ENCODE data around the gene FNBP1.
"Not testable (repeated sequence)": the region's sequence is repeated elsewhere in the genome, so short reads cannot be mapped to it uniquely, and the experiment has no call there.

Gene FNBP1

DNA sequence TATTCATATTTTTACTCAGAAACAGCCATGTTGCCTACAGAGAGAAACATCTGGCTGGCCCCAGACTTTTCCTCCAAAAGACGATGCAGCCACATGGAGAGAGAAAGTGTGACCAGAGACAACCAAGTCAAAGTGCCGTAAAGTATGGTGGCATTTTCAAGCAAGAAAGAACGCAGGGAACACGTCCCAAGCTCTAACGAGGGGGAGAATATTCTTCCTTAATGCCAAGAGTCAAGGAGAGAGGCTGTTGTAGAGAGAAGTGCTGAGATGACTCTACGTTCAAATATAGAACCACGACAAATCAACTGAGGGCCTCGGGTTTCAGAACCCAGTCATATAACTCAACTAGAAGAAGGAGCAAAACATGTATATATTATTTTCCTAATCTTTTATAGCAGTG, 55.9 kb downstream of the FNBP1 start:
- DNase-seq = no peak
- peak overlapping the region; percentile 98 for H3K27ac Mint-ChIP-seq
- peaks cover 41 to 94% of the 10 kb centered on the region in 2 donors for H3K4me1 Mint-ChIP-seq
- H3K36me3 Mint-ChIP-seq = peaks cover 66 to 82% of the 10 kb centered on the region in 2 donors
- peak overlapping the region; percentile 23 to 66 for H3K4me3 Mint-ChIP-seq
- ATAC-seq (replicated peaks) = peak; percentile 41
- peaks cover 8 to 13% of the 10 kb centered on the region in 2 donors for H3K9me3 Mint-ChIP-seq
- no peaks in the 10 kb centered on the region for H3K27me3 Mint-ChIP-seq

DNA sequence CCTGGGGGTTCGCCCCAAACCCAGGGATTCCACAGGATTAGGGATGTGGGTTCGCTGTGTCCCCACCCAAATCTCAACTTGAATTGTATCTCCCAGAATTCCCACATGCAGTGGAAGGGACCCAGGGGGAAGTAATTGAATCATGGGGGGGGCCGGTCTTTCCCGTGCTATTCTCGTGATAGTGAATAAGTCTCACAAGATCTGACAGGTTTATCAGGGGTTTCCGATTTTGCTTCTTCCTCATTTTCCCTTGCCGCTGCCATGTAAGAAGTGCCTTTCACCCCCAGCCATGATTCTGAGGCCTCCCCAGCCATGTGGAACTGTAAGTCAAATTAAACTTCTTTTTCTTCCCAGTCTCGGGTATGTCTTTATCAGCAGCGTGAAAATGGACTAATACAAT, 58.4 kb downstream of the FNBP1 start:
- Mint-ChIP-seq H3K4me3 (peak overlapping the region; percentile 67), H3K4me1 (peaks cover 31 to 84% of the 10 kb centered on the region in 2 donors), H3K27ac (peak overlapping the region; percentile 96), H3K36me3 (peaks cover 59 to 71% of the 10 kb centered on the region in 2 donors)
- not testable (repeated sequence) for H3K9me3 Mint-ChIP-seq; DNase-seq; ATAC-seq (replicated peaks); H3K27me3 Mint-ChIP-seq

DNA sequence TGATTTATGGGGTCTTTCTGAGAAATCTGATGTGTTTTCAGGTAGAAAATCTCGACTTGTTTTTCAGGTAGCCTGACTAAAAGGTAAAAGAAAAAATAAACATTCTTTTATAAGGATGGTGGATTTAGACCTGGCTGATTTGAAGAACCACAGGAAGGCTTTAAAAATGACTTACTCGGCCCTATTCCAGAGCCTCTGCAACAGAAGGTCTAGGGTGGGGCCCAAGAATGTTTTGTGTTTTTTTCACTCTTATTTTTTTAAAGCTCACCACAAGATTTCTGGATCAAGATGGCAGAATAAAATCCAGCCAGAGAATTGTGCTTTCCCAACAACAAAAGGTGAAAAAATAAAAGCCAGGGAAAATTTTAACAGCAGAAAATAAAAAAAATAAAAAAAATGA, 59.1 kb downstream of the FNBP1 start:
- H3K4me1 Mint-ChIP-seq = peaks cover 24 to 77% of the 10 kb centered on the region in 2 donors

GRCh38 chr9:129981180-129981907, 61.6 kb downstream of the FNBP1 start:
- Mint-ChIP-seq H3K27me3 (no peaks in the 10 kb centered on the region), H3K27ac (peak overlapping the region; percentile 93), H3K36me3 (peaks cover 61 to 80% of the 10 kb centered on the region in 2 donors), H3K9me3 (peaks cover 8% of the 10 kb centered on the region in 2 donors), H3K4me1 (peaks cover 20 to 53% of the 10 kb centered on the region in 2 donors), H3K4me3 (peak overlapping the region in 1 of 2 donors; percentile 31)
- DNase-seq (no peak), ATAC-seq (replicated peaks) (no peak)

More for the DNA sequence above, 59.1 kb downstream of the FNBP1 start:
- Mint-ChIP-seq H3K27me3 (no peaks in the 10 kb centered on the region), H3K36me3 (peaks cover 59 to 71% of the 10 kb centered on the region in 2 donors), H3K4me3 (no peak overlapping the region), H3K27ac (peak overlapping the region; percentile 96), H3K9me3 (peaks cover 8% of the 10 kb centered on the region in 2 donors)
- DNase-seq (no peak), ATAC-seq (replicated peaks) (no peak)

- DNase-seq; ATAC-seq (replicated peaks); H3K4me3 Mint-ChIP-seq; H3K9me3 Mint-ChIP-seq; H3K27me3 Mint-ChIP-seq; H3K27ac Mint-ChIP-seq: not testable (repeated sequence)
- H3K36me3 Mint-ChIP-seq = peaks cover 53 to 73% of the 10 kb centered on the region in 2 donors
- H3K4me1 Mint-ChIP-seq = peaks cover 17 to 43% of the 10 kb centered on the region in 2 donors
Observed at GRCh38 chr9:129980224-129980623, 62.8 kb downstream of the FNBP1 start.

- ATAC-seq (replicated peaks) (no peak), DNase-seq (no peak)
- no peak overlapping the region for H3K4me3 Mint-ChIP-seq
- H3K27me3 Mint-ChIP-seq = no peaks in the 10 kb centered on the region
- H3K27ac Mint-ChIP-seq = peak overlapping the region; percentile 56
- H3K4me1 Mint-ChIP-seq = peaks cover 12 to 40% of the 10 kb centered on the region in 2 donors
- no peaks in the 10 kb centered on the region for H3K9me3 Mint-ChIP-seq
- peaks cover 47 to 70% of the 10 kb centered on the region in 2 donors for H3K36me3 Mint-ChIP-seq
Observed at GRCh38 chr9:129979071-129979745, 63.8 kb downstream of the FNBP1 start.

GRCh38 chr9:129972816-129973215, 70.2 kb downstream of the FNBP1 start:
- Mint-ChIP-seq H3K27ac (peak overlapping the region; percentile 87), H3K36me3 (peaks cover 38 to 63% of the 10 kb centered on the region in 2 donors), H3K4me1 (peaks cover 19 to 43% of the 10 kb centered on the region in 2 donors), H3K9me3 (no peaks in the 10 kb centered on the region), H3K4me3 (no peak overlapping the region), H3K27me3 (no peaks in the 10 kb centered on the region)
- DNase-seq (no peak), ATAC-seq (replicated peaks) (no peak)

DNA sequence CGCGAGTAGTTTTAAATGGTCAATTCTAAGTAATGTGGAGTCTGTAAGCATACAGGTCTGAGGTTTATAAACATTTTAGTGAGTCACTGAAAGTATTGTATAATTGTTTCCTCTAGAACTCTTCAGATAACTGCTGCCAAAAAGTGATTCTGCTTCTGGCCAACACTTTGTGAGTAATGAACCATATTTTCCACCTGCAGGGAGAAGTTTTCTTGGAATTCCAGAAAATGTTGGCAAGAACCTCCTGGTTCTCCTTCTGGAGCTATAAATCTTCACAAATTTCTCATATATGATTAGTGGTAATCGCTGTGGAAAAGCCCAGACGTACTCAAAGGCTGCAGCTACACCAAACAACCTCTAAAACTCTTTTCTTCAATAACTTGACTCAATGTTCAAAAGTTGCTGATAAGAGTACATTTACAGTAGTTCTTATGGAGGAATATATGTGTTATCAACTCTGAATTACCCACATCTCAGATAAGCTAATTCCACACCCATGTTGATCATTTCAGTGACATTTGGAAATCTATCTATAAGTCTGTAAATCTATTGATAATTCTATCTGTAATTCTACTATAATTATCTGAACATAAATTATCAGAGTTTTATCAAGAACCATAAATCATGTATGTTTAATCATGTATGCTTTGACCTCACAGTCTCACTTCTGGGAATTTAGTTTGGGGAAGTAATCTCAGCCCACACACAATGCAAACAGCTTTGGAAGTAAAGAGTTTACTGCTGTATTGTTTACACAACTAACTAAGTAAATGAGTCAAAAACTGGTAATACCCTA, 74.1 kb downstream of the FNBP1 start:
- H3K27me3 Mint-ChIP-seq = no peaks in the 10 kb centered on the region
- no peaks in the 10 kb centered on the region for H3K9me3 Mint-ChIP-seq
- H3K36me3 Mint-ChIP-seq = peaks cover 53 to 70% of the 10 kb centered on the region in 2 donors
- no peak overlapping the region for H3K27ac Mint-ChIP-seq
- peaks cover 36 to 69% of the 10 kb centered on the region in 2 donors for H3K4me1 Mint-ChIP-seq
- no peak overlapping the region for H3K4me3 Mint-ChIP-seq
- peak; percentile 47 to 52 for ATAC-seq (replicated peaks)
- DNase-seq = no peak

GRCh38 chr9:129964901-129965734, 77.9 kb downstream of the FNBP1 start:
- no peak for DNase-seq
- Mint-ChIP-seq H3K27ac (peak overlapping the region; percentile 90), H3K4me3 (peak overlapping the region; percentile 20 to 44), H3K9me3 (no peaks in the 10 kb centered on the region), H3K27me3 (no peaks in the 10 kb centered on the region), H3K36me3 (peaks cover 62 to 78% of the 10 kb centered on the region in 2 donors), H3K4me1 (peaks cover 49 to 89% of the 10 kb centered on the region in 2 donors)
- no peak for ATAC-seq (replicated peaks)

GRCh38 chr9:129962889-129963703, 79.9 kb downstream of the FNBP1 start:
- no peaks in the 10 kb centered on the region for H3K27me3 Mint-ChIP-seq
- ATAC-seq (replicated peaks) (peak; percentile 95 to 98), DNase-seq (peak; percentile 65)
- H3K4me3 Mint-ChIP-seq = peak overlapping the region; percentile 72 to 73
- no peaks in the 10 kb centered on the region for H3K9me3 Mint-ChIP-seq
- peaks cover 51 to 92% of the 10 kb centered on the region in 2 donors for H3K4me1 Mint-ChIP-seq
- H3K27ac Mint-ChIP-seq = peak overlapping the region; percentile 97
- peaks cover 70 to 83% of the 10 kb centered on the region in 2 donors for H3K36me3 Mint-ChIP-seq

DNA sequence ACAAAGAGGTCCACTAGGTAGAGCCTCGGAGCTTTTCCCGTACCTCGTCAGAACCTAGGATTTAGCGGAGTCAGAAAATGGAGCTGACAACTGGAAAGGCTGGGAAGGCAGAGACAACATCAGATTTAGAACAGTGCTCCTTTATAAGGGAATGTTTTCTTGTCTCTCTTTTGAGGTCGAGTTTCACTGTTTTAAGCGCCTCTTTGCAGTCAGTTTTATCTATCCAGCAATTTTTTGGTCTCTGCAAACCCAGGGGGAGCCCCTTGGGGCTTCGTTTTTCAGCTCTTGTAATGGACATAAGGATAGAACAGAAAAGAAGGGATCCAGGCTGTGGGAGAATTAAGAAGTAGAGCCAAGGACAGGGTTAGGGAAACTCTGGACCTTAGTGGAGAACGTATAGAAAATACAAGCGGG, 80.5 kb downstream of the FNBP1 start:
- peak overlapping the region; percentile 97 for H3K27ac Mint-ChIP-seq
- ATAC-seq (replicated peaks) (no peak), DNase-seq (no peak)
- peaks cover 74 to 87% of the 10 kb centered on the region in 2 donors for H3K36me3 Mint-ChIP-seq
- H3K9me3 Mint-ChIP-seq = no peaks in the 10 kb centered on the region
- H3K4me1 Mint-ChIP-seq = peaks cover 55 to 98% of the 10 kb centered on the region in 2 donors
- no peaks in the 10 kb centered on the region for H3K27me3 Mint-ChIP-seq
- H3K4me3 Mint-ChIP-seq = peak overlapping the region; percentile 72 to 73

DNA sequence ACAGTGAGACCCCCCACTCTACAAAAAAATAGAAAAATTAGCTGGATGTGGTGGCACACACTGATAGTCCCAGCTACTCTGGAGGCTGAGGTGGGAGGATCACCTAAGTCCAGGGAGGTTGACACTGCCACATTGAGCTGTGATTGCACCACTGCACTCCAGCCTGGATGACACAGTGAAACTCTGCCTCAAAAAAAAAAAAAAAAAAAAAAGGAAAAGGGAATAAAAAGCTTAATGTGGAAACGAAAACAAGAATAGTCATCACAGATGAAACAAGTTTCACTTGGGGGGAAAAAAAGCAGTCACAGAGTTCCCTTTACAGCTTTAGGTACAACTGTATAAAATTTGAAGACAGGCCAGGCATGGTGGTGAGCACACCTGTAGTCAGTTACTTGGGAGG, 84.2 kb downstream of the FNBP1 start:
- Mint-ChIP-seq H3K9me3 (no peaks in the 10 kb centered on the region), H3K36me3 (peaks cover 62 to 72% of the 10 kb centered on the region in 2 donors), H3K4me1 (peaks cover 46 to 80% of the 10 kb centered on the region in 2 donors), H3K4me3 (no peak overlapping the region), H3K27ac (peak overlapping the region; percentile 67), H3K27me3 (no peaks in the 10 kb centered on the region)
- DNase-seq (no peak), ATAC-seq (replicated peaks) (no peak)
